KMS-11 (cell line): ENCODE data around the gene ZNF75A.

Experiments used
- H2AFZ ChIP-seq: fragments of 200-600 bp; sonication (generic); 2 replicates; pipeline ENCODE4 v1.6.1; 2016; ENCODE audit warnings: antibody characterized with exemption, mixed run types, low read depth
- H3K27ac ChIP-seq: fragments of 200-600 bp; sonication (generic); 2 replicates; pipeline ENCODE4 v1.6.1; 2016; ENCODE audit warnings: mild to moderate bottlenecking, mixed run types
- H3K27me3 ChIP-seq: fragments of 200-600 bp; sonication (generic); 2 replicates; pipeline ENCODE4 v1.6.1; 2017; ENCODE audit warnings: mild to moderate bottlenecking, low read depth, mixed run types, moderate library complexity; ENCODE audit not compliant: insufficient read depth
- H3K36me3 ChIP-seq: fragments of 200-600 bp; sonication (generic); 2 replicates; pipeline ENCODE4 v1.6.1; 2017; ENCODE audit warnings: mild to moderate bottlenecking, mixed run types; ENCODE audit not compliant: insufficient read depth
- H3K4me1 ChIP-seq: fragments of 200-600 bp; sonication (generic); 2 replicates; pipeline ENCODE4 v1.6.1; 2016; ENCODE audit warnings: mild to moderate bottlenecking, low read depth, mixed run types; ENCODE audit not compliant: poor library complexity, severe bottlenecking
- H3K4me2 ChIP-seq: fragments of 200-600 bp; sonication (generic); 2 replicates; pipeline ENCODE4 v1.7.0; 2016; ENCODE audit warnings: mild to moderate bottlenecking, mixed run types
- H3K4me3 ChIP-seq: fragments of 200-600 bp; sonication (generic); IDR thresholded peaks from 2 replicates; pipeline ENCODE4 v1.6.1; 2017; ENCODE audit warnings: low read depth, low read length, mixed read lengths; ENCODE audit not compliant: insufficient read depth
- H3K79me2 ChIP-seq: fragments of 200-600 bp; sonication (generic); 2 replicates; pipeline ENCODE4 v1.6.1; 2016; ENCODE audit warnings: low read depth, mixed run types; ENCODE audit not compliant: insufficient read depth
- H3K9ac ChIP-seq: fragments of 200-600 bp; sonication (generic); 2 replicates; pipeline ENCODE4 v1.6.1; 2016; ENCODE audit warnings: mild to moderate bottlenecking, mixed run types
- H4K20me1 ChIP-seq: fragments of 200-600 bp; sonication (generic); 2 replicates; pipeline ENCODE4 v1.6.1; 2016; ENCODE audit warnings: mild to moderate bottlenecking, mixed run types; ENCODE audit not compliant: insufficient read depth
- CTCF ChIP-seq: fragments of 200-600 bp; sonication (generic); conservative IDR thresholded peaks from 2 replicates; pipeline ENCODE4 v1.6.1; 2017; ENCODE audit warnings: low read depth, mild to moderate bottlenecking, antibody characterized with exemption, low read length, moderate library complexity, mixed read lengths

Gene ZNF75A

GRCh38 chr16:3289998-3290673 is 15.2 kb upstream of the ZNF75A start:
- H3K4me2 ChIP-seq = no peak overlapping the region
- H3K4me1 ChIP-seq = peaks cover 2% of the 10 kb centered on the region
- no peak overlapping the region for H3K9ac ChIP-seq
- peaks cover 47% of the 10 kb centered on the region for H3K36me3 ChIP-seq
- no peak overlapping the region for H3K27ac ChIP-seq
- no peaks in the 10 kb centered on the region for H4K20me1 ChIP-seq
- no peak overlapping the region for H2AFZ ChIP-seq
- H3K27me3 ChIP-seq = no peaks in the 10 kb centered on the region
- TF ChIP-seq CTCF = no peak
- H3K4me3 ChIP-seq = no peak overlapping the region
- H3K79me2 ChIP-seq = peaks cover 35% of the 10 kb centered on the region

GRCh38 chr16:3292604-3293003 is 12.7 kb upstream of the ZNF75A start:
- Histone ChIP-seq H3K4me3 (no peak overlapping the region), H4K20me1 (no peaks in the 10 kb centered on the region), H3K4me2 (no peak overlapping the region), H3K4me1 (no peaks in the 10 kb centered on the region), H2AFZ (no peak overlapping the region), H3K27ac (no peak overlapping the region), H3K36me3 (peaks cover 31% of the 10 kb centered on the region), H3K9ac (no peak overlapping the region), H3K79me2 (peaks cover 20% of the 10 kb centered on the region), H3K27me3 (no peaks in the 10 kb centered on the region)
- TF ChIP-seq CTCF = no peak

DNA sequence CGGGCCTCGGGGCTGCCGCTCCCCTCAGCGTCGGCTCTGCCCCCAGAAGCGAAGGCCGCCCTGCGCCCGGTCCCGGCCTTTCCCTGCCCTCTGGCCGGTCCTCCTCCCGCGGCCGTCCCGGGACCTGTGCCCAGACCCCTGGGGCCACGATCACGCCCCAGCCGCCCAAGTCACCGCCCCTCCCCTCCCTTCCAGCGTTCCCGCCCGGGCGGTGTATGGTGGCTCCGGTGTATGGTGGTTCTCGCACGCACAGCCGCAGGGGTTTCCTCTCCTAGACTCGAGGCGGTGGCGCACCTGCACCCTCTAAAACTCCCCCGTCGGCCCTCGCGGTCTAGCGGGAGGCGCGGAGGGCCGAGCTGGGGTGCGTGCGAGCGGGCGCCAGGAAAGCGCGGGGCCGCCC is 10.1 kb upstream of the ZNF75A start:
- H3K27ac ChIP-seq = no peak overlapping the region
- H3K9ac ChIP-seq = no peak overlapping the region
- no peak overlapping the region for H3K4me2 ChIP-seq
- H3K27me3 ChIP-seq = peaks cover 3% of the 10 kb centered on the region; the same call in 1 of the 2 replicates
- H3K4me1 ChIP-seq = no peaks in the 10 kb centered on the region
- peaks cover 17% of the 10 kb centered on the region; the same call in 1 of the 2 replicates for H3K36me3 ChIP-seq
- no peak overlapping the region for H3K4me3 ChIP-seq
- no peaks in the 10 kb centered on the region for H4K20me1 ChIP-seq
- peaks cover under 1% of the 10 kb centered on the region; the same call in 1 of the 2 replicates for H3K79me2 ChIP-seq
- H2AFZ ChIP-seq = no peak overlapping the region
- TF ChIP-seq CTCF = no peak

- Histone ChIP-seq H3K36me3 (peaks cover 11% of the 10 kb centered on the region; the same call in 1 of the 2 replicates), H3K4me1 (no peaks in the 10 kb centered on the region), H3K4me3 (no peak overlapping the region)
Measured at GRCh38 chr16:3295783-3296182, 9.5 kb upstream of the ZNF75A start.

More at GRCh38 chr16:3295783-3296182, 9.5 kb upstream of the ZNF75A start:
- H3K9ac ChIP-seq = no peak overlapping the region
- H3K79me2 ChIP-seq = no peaks in the 10 kb centered on the region
- H3K4me2 ChIP-seq = no peak overlapping the region
- peaks cover 3% of the 10 kb centered on the region; the same call in 1 of the 2 replicates for H3K27me3 ChIP-seq
- no peak for TF ChIP-seq CTCF
- no peaks in the 10 kb centered on the region for H4K20me1 ChIP-seq
- no peak overlapping the region for H3K27ac ChIP-seq
- no peak overlapping the region for H2AFZ ChIP-seq
